Keratinocyte (primary cell): Measurements from ENCODE around the gene CCDC85C. TPM values are rescaled to one million over a fixed set of nuclear protein-coding genes. Genes with fewer than 3 reads are reported as not detected.

Experiments used
- DNase-seq: peaks from one replicate; pipeline ENCODE4 v3.0.0-alpha.2; 2011; ENCODE audit warnings: low read depth, missing footprints, low spot score
- FAIRE-seq: peaks from 2 replicates; lab custom pipeline; 2011; peaks lifted over from hg19 to GRCh38; lab: Jason Lieb, UNC
- H2AFZ ChIP-seq: 2 replicates; pipeline ENCODE4 v1.6.0; 2012; ENCODE audit warnings: low read length, control low read depth, inconsistent platforms; ENCODE audit not compliant: control insufficient read depth
- H3K27ac ChIP-seq: 2 replicates; pipeline ENCODE4 v1.5.1; 2011; ENCODE audit warnings: low read length; ENCODE audit not compliant: control insufficient read depth, insufficient read depth
- H3K27me3 ChIP-seq: 3 replicates; pipeline ENCODE4 v1.6.0; 2011; ENCODE audit warnings: low read length; ENCODE audit not compliant: control insufficient read depth, insufficient read depth; ENCODE audit errors: extremely low read depth
- H3K36me3 ChIP-seq, 2 experiments: 2 replicates in 1 of 2; 3 replicates in 1 of 2; pipeline ENCODE4 v1.5.1; 2011; ENCODE audit warnings: low read length in 2 of 2, mild to moderate bottlenecking in 1 of 2; ENCODE audit not compliant: control insufficient read depth in 2 of 2, insufficient read depth in 2 of 2; ENCODE audit errors: extremely low read depth in 1 of 2
- H3K4me1 ChIP-seq: 3 replicates; pipeline ENCODE4 v1.5.1; 2011; ENCODE audit warnings: low read length; ENCODE audit not compliant: control insufficient read depth, insufficient read depth; ENCODE audit errors: extremely low read depth
- H3K4me2 ChIP-seq: 3 replicates; pipeline ENCODE4 v1.6.0; 2011; ENCODE audit warnings: low read depth, low read length; ENCODE audit not compliant: control insufficient read depth, insufficient read depth; ENCODE audit errors: extremely low read depth
- H3K4me3 ChIP-seq, 3 experiments: fragments of 200-600 bp in 1 of 3; sonication (generic) in 1 of 3; 2 replicates in 2 of 3; 3 replicates in 1 of 3; pipeline ENCODE4 v1.5.1; 2011 to 2016; ENCODE audit warnings: low read length in 3 of 3, mild to moderate bottlenecking in 3 of 3, control low read depth in 2 of 3, inconsistent platforms in 1 of 3, low read depth in 1 of 3, mixed read lengths in 1 of 3, mixed run types in 1 of 3, moderate library complexity in 1 of 3; ENCODE audit not compliant: control insufficient read depth in 2 of 3, insufficient read depth in 2 of 3; ENCODE audit errors: extremely low read depth in 1 of 3
- H3K79me2 ChIP-seq: 2 replicates; pipeline ENCODE4 v1.6.0; 2012; ENCODE audit warnings: low read length; ENCODE audit not compliant: control insufficient read depth, insufficient read depth
- H3K9ac ChIP-seq: 3 replicates; pipeline ENCODE4 v1.6.0; 2011; ENCODE audit warnings: low read length; ENCODE audit not compliant: control insufficient read depth, insufficient read depth; ENCODE audit errors: extremely low read depth
- H3K9me1 ChIP-seq: 3 replicates; pipeline ENCODE4 v1.6.0; 2011; ENCODE audit warnings: low read length; ENCODE audit not compliant: control insufficient read depth, insufficient read depth; ENCODE audit errors: extremely low read depth
- H3K9me3 ChIP-seq: 2 replicates; pipeline ENCODE4 v1.5.1; 2012; ENCODE audit warnings: low read depth, low read length; ENCODE audit not compliant: control insufficient read depth
- H4K20me1 ChIP-seq: 3 replicates; pipeline ENCODE4 v1.6.0; 2011; ENCODE audit warnings: low read length; ENCODE audit not compliant: control insufficient read depth, insufficient read depth; ENCODE audit errors: extremely low read depth
- EZH2 ChIP-seq: IDR thresholded peaks from one replicate; pipeline ENCODE4 v1.6.1; 2012; ENCODE audit warnings: inconsistent platforms, mild to moderate bottlenecking, low read length, moderate library complexity
- dilution Hi-C: fragments of 300-500 bp; cut with MboI; formaldehyde crosslinking; loops from one replicate; pipeline ENCODE4 v1.7.0; 2020; ENCODE audit warnings: low sequenced_read_pairs; ENCODE audit not compliant: extremely low pct_ligation_motif_present
- polyA plus RNA-seq, 5 experiments: library from polyadenylated mRNA; depleted of rRNA in 3 of 5; stranded (reverse) in 3 of 5; stranded (forward) in 1 of 5; unstranded in 1 of 5; fragments of >200 nt; gene quantifications; 1 replicate in 1 of 5; 2 replicates in 3 of 5; 3 replicates in 1 of 5; pipeline versions ENCODE4 v1.2.1 to v1.2.3, GENCODE V29; 2011 to 2012; ENCODE audit warnings: missing spikeins in 2 of 5, low read depth in 1 of 5, low replicate concordance in 1 of 5
- TF ChIP-seq, protein P1 (sequence below), 3 experiments: IDR thresholded peaks in 1 of 3; conservative IDR thresholded peaks in 1 of 3; optimal IDR thresholded peaks in 1 of 3; 2 replicates in 2 of 3; 3 replicates in 1 of 3; pipeline versions ENCODE3 to v1.5.1; 2011; ENCODE audit warnings: low read length in 3 of 3, mild to moderate bottlenecking in 3 of 3, moderate library complexity in 2 of 3, control low read depth in 1 of 3, inconsistent platforms in 1 of 3; ENCODE audit not compliant: insufficient read depth in 2 of 3; ENCODE audit errors: extremely low read depth in 1 of 3

CCDC85C gene
- polyA plus RNA-seq, 1 donor (not counting 4 experiments of a cell fraction or from before 2014, with no cell fraction given): 13.2 TPM

DNA sequence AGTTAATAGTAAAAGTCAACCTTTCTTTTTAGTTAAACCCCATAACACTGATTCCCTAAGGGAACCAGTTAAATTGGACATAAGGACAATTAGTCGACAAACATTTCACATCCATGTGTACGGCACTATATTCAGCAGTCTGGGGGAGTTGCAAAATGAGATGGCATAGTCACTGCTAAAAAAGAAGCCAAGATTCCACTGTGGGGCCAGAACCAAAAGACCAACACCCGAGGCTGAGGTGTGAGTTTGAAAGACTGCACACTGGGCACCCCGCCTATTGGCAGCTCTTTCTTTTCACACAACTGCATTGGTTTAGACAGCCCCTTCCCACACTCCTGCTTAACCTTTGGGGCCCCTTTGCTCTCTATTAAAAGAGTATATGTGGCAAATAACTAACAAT lies 140.0 kb downstream of the CCDC85C start:
- FAIRE-seq: no peak
- peaks cover 30% of the 10 kb centered on the region for H3K79me2 ChIP-seq

DNA sequence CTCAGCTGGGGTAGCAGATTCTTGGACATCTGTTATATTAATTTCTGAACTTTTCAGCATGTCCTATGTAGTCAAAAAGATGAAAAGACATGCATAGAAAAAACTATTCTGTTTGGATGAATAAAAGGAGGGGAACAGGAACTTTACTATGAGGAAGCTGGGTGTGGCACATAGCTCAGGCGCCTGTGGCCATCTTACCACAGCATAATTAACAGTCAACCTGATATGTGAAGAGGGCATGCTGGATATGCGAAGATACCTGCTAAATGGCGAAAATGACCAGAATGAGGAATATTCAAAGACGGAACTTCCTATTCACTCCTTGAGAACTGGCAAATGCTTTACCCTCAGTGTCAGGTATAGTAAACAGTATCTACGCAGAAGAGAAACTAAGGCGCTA lies 141.8 kb downstream of the CCDC85C start:
- Histone ChIP-seq H3K79me2 (peaks cover 12% of the 10 kb centered on the region), H3K27ac (no peak overlapping the region), H3K9me1 (no peaks in the 10 kb centered on the region), H3K36me3 (peaks cover 9 to 31% of the 10 kb centered on the region in 2 experiments), H3K4me3 (no peak overlapping the region), H4K20me1 (no peaks in the 10 kb centered on the region), H3K4me2 (no peak overlapping the region), H2AFZ (no peak overlapping the region), H3K9ac (no peak overlapping the region), H3K4me1 (peaks cover 26% of the 10 kb centered on the region), H3K27me3 (no peaks in the 10 kb centered on the region), H3K9me3 (no peaks in the 10 kb centered on the region)
- FAIRE-seq (peak; percentile 81), DNase-seq (no peak)
- dilution Hi-C loops: no loop called here
- TF ChIP-seq, protein P1, sequence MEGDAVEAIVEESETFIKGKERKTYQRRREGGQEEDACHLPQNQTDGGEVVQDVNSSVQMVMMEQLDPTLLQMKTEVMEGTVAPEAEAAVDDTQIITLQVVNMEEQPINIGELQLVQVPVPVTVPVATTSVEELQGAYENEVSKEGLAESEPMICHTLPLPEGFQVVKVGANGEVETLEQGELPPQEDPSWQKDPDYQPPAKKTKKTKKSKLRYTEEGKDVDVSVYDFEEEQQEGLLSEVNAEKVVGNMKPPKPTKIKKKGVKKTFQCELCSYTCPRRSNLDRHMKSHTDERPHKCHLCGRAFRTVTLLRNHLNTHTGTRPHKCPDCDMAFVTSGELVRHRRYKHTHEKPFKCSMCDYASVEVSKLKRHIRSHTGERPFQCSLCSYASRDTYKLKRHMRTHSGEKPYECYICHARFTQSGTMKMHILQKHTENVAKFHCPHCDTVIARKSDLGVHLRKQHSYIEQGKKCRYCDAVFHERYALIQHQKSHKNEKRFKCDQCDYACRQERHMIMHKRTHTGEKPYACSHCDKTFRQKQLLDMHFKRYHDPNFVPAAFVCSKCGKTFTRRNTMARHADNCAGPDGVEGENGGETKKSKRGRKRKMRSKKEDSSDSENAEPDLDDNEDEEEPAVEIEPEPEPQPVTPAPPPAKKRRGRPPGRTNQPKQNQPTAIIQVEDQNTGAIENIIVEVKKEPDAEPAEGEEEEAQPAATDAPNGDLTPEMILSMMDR (optimal IDR thresholded peaks at IDR 0.05 in 1 of 3, IDR thresholded peaks at IDR 0.05 in 1 of 3, conservative IDR thresholded peaks at IDR 0.05 in 1 of 3; ENCODE audit: extremely low read depth in 1 of 3, insufficient read depth in 2 of 3, low read length in 3 of 3): no peak
- TF ChIP-seq EZH2: no peak

More for the DNA sequence above, 140.0 kb downstream of the CCDC85C start:
- dilution Hi-C loops: no loop called here
- no peak for DNase-seq
- H3K27ac ChIP-seq: no peak overlapping the region
- H4K20me1 ChIP-seq: no peaks in the 10 kb centered on the region
- H3K4me3 ChIP-seq: no peak overlapping the region
- no peaks in the 10 kb centered on the region for H3K9me1 ChIP-seq
- no peaks in the 10 kb centered on the region for H3K9me3 ChIP-seq
- peaks cover 26% of the 10 kb centered on the region for H3K4me1 ChIP-seq
- H2AFZ ChIP-seq: no peak overlapping the region
- no peak overlapping the region for H3K9ac ChIP-seq
- no peak overlapping the region for H3K4me2 ChIP-seq
- no peaks in the 10 kb centered on the region for H3K27me3 ChIP-seq
- TF ChIP-seq, protein P1 (optimal IDR thresholded peaks at IDR 0.05 in 1 of 3, IDR thresholded peaks at IDR 0.05 in 1 of 3, conservative IDR thresholded peaks at IDR 0.05 in 1 of 3; ENCODE audit: extremely low read depth in 1 of 3, insufficient read depth in 2 of 3, low read length in 3 of 3): no peak
- TF ChIP-seq EZH2: no peak
- H3K36me3 ChIP-seq: peaks cover 8 to 32% of the 10 kb centered on the region in 2 experiments
